HCT116 (cell line): ENCODE measurements around the gene PTGIR. TPM values are rescaled to one million over a fixed set of nuclear protein-coding genes. Genes with fewer than 3 reads are reported as not detected.

Experiments
- ATAC-seq: fragments of 200-7000 bp; cut with Tn5 transposase; 2 replicates; pipeline ENCODE4 v1.9.1; 2020; ENCODE audit warnings: mild to moderate bottlenecking, moderate library complexity
- BruUV-seq: library from RNA; stranded (reverse); fragments of 400-500 nt; replicated peaks from 2 replicates; lab custom pipeline; 2021; lab: Mats Ljungman, UMichigan
- CTCF ChIA-PET: fragments of 300-600 bp; sonication (Branson Sonifier 250); formaldehyde crosslinking; loops from one replicate; lab custom pipeline; 2021; ENCODE audit warnings: antibody characterized with exemption; lab: Charles Lee
- POLR2A ChIA-PET: fragments of 300-600, 350-600 bp; sonication (Branson Sonifier 250); formaldehyde crosslinking; loops from one replicate; lab custom pipeline; 2021; ENCODE audit warnings: antibody characterized with exemption; lab: Charles Lee
- RAD21 ChIA-PET, 2 experiments: fragments of 300-600 bp; sonication (Branson Sonifier 250); formaldehyde crosslinking; loops; one replicate each; lab custom pipeline; 2023; ENCODE audit warnings: low total read pairs in 2 of 2; ENCODE audit not compliant: uncharacterized antibody in 2 of 2, unreplicated experiment in 2 of 2, low non-redundant PET in 1 of 2; lab: Charles Lee
- DNase-seq: peaks from one replicate; pipeline ENCODE4 v3.0.0-alpha.2; 2010; ENCODE audit warnings: low read depth, low spot score
- H2AFZ ChIP-seq: fragments of 200-600 bp; shearing (Covaris generic), sonication (generic); 2 replicates; pipeline ENCODE4 v1.6.1; 2017; ENCODE audit warnings: low read depth, mixed run types, mixed read lengths, antibody characterized with exemption, low read length; ENCODE audit not compliant: poor library complexity, severe bottlenecking
- H3K27ac ChIP-seq: 2 replicates; pipeline ENCODE4 v1.5.1; 2012; ENCODE audit warnings: low read depth, low read length
- H3K27me3 ChIP-seq: fragments of 200-600 bp; sonication (generic); 2 replicates; pipeline ENCODE4 v1.6.1; 2016; ENCODE audit warnings: mixed run types, low read length, mixed read lengths; ENCODE audit not compliant: insufficient read depth
- H3K36me3 ChIP-seq, 2 experiments: fragments of 200-500 bp in 1 of 2; fragments of 200-600 bp in 1 of 2; sonication (Bioruptor generic) in 1 of 2; sonication (generic) in 1 of 2; 2 replicates each; pipeline versions ENCODE4 v1.5.1 to v1.6.1; 2014 to 2016; ENCODE audit warnings: low read length in 2 of 2, inconsistent platforms in 1 of 2, mixed read lengths in 1 of 2, mixed run types in 1 of 2; ENCODE audit not compliant: insufficient read depth in 2 of 2, control insufficient read depth in 1 of 2
- H3K4me1 ChIP-seq, 2 experiments: fragments of 200-600 bp in 1 of 2; sonication (generic) in 1 of 2; 2 replicates each; pipeline versions ENCODE4 v1.5.1 to v1.6.1; 2012 to 2017; ENCODE audit warnings: low read length in 2 of 2, inconsistent platforms in 1 of 2, mild to moderate bottlenecking in 1 of 2, mixed read lengths in 1 of 2, mixed run types in 1 of 2, moderate library complexity in 1 of 2; ENCODE audit not compliant: insufficient read depth in 2 of 2, control insufficient read depth in 1 of 2
- H3K4me2 ChIP-seq: fragments of 200-600 bp; sonication (generic); 2 replicates; pipeline ENCODE4 v1.6.1; 2017; ENCODE audit warnings: mixed run types, low read length, mixed read lengths
- H3K4me3 ChIP-seq, 2 experiments: fragments of 200-600 bp in 1 of 2; sonication (generic) in 1 of 2; replicated peaks in 1 of 2; 2 replicates each; pipeline ENCODE4 v1.5.1; 2011 to 2016; ENCODE audit warnings: low read length in 2 of 2, control low read depth in 1 of 2, low read depth in 1 of 2, mild to moderate bottlenecking in 1 of 2, mixed read lengths in 1 of 2, mixed run types in 1 of 2
- H3K79me2 ChIP-seq: fragments of 200-600 bp; sonication (generic); 2 replicates; pipeline ENCODE4 v1.6.1; 2017; ENCODE audit warnings: mild to moderate bottlenecking, mixed run types, low read length, moderate library complexity, mixed read lengths; ENCODE audit not compliant: insufficient read depth
- H3K9ac ChIP-seq: fragments of 200-600 bp; sonication (generic); 2 replicates; pipeline ENCODE4 v1.6.1; 2016; ENCODE audit warnings: low read length, mixed read lengths
- H3K9me2 ChIP-seq: fragments of 200-600 bp; sonication (generic), shearing (Covaris generic); 2 replicates; pipeline ENCODE4 v1.6.1; 2017; ENCODE audit warnings: mixed run types, mild to moderate bottlenecking, moderate library complexity; ENCODE audit not compliant: insufficient read depth
- H3K9me3 ChIP-seq, 2 experiments: fragments of 200-500 bp in 1 of 2; fragments of 200-600 bp in 1 of 2; sonication (Bioruptor generic) in 1 of 2; sonication (generic) in 1 of 2; 2 replicates each; pipeline ENCODE4 v1.6.1; 2014 to 2017; ENCODE audit warnings: low read length in 2 of 2, mixed read lengths in 2 of 2, inconsistent platforms in 1 of 2, low read depth in 1 of 2, mild to moderate bottlenecking in 1 of 2, mixed run types in 1 of 2, moderate library complexity in 1 of 2; ENCODE audit not compliant: control insufficient read depth in 1 of 2, insufficient read depth in 1 of 2
- H4K20me1 ChIP-seq: fragments of 200-600 bp; sonication (generic), shearing (Covaris generic); 2 replicates; pipeline ENCODE4 v1.6.1; 2017; ENCODE audit warnings: mixed run types, mild to moderate bottlenecking, moderate library complexity; ENCODE audit not compliant: insufficient read depth
- CBX3 ChIP-seq: IDR thresholded peaks from 2 replicates; pipeline ENCODE4 v1.6.1; 2012; ENCODE audit warnings: low read depth
- CEBPB ChIP-seq: IDR thresholded peaks from 2 replicates; pipeline ENCODE4 v1.6.1; 2012; ENCODE audit warnings: low read depth
- EGR1 ChIP-seq: IDR thresholded peaks from 2 replicates; pipeline ENCODE4 v1.6.1; 2012; ENCODE audit warnings: low read depth
- ELF1 ChIP-seq: IDR thresholded peaks from 2 replicates; pipeline ENCODE4 v1.6.1; 2012; ENCODE audit warnings: low read depth, borderline replicate concordance
- EZH2 ChIP-seq: fragments of 200-600 bp; sonication (generic); IDR thresholded peaks from 2 replicates; pipeline ENCODE4 v1.6.1; 2017; ENCODE audit warnings: antibody characterized with exemption, mixed run types
- EZH2phosphoT487 ChIP-seq: fragments of 200-600 bp; IDR thresholded peaks from 2 replicates; pipeline ENCODE4 v1.6.1; 2018; ENCODE audit warnings: antibody characterized with exemption, borderline replicate concordance
- POLR2A ChIP-seq: IDR thresholded peaks from 2 replicates; pipeline ENCODE4 v1.7.0; 2011; ENCODE audit warnings: borderline replicate concordance; ENCODE audit not compliant: insufficient read depth, insufficient read length; ENCODE audit errors: extremely low read depth
- SP1 ChIP-seq: IDR thresholded peaks from 2 replicates; pipeline ENCODE4 v1.6.1; 2012; ENCODE audit warnings: low read depth
- SRF ChIP-seq: IDR thresholded peaks from 2 replicates; pipeline ENCODE4 v1.6.1; 2012; ENCODE audit warnings: low read depth
- ZFX ChIP-seq: fragments of 450-650 bp; IDR thresholded peaks from 2 replicates; pipeline ENCODE4 v1.6.1; 2017
- intact Hi-C: fragments of 100-400 bp; cut with micrococcal nuclease; formaldehyde crosslinking; loops from 2 replicates; pipeline ENCODE4 v1.10.0; 2022
- total RNA-seq: library from RNA; stranded (reverse); gene quantifications from one replicate; pipeline ENCODE4 v1.2.1, GENCODE V29; 2021; ENCODE audit not compliant: unreplicated experiment
- TF ChIP-seq, protein P1 (sequence below): IDR thresholded peaks from 2 replicates; pipeline ENCODE4 v1.6.1; 2012
- TF ChIP-seq, protein P2 (sequence below), 3 experiments: fragments of 200-600 bp in 1 of 3; sonication (generic) in 1 of 3; IDR thresholded peaks in 2 of 3; conservative IDR thresholded peaks in 1 of 3; 2 replicates each; pipeline ENCODE4 v1.5.1; 2012 to 2017; ENCODE audit warnings: low read depth in 2 of 3, low read length in 2 of 3, antibody characterized with exemption in 1 of 3, borderline replicate concordance in 1 of 3, control low read depth in 1 of 3, mild to moderate bottlenecking in 1 of 3, mixed read lengths in 1 of 3, mixed run types in 1 of 3, moderate library complexity in 1 of 3; ENCODE audit not compliant: insufficient read depth in 1 of 3
- TF ChIP-seq, protein P3 (sequence below): IDR thresholded peaks from 2 replicates; pipeline ENCODE4 v1.6.1; 2011; ENCODE audit warnings: mild to moderate bottlenecking, low read length, moderate library complexity; ENCODE audit not compliant: insufficient replicate concordance; ENCODE audit errors: extremely low read depth
- TF ChIP-seq, protein P4 (sequence below): IDR thresholded peaks from 2 replicates; pipeline ENCODE4 v1.6.1; 2012

Gene PTGIR
- total RNA-seq, 1 experiment from 2014 or later, result not detected

DNA sequence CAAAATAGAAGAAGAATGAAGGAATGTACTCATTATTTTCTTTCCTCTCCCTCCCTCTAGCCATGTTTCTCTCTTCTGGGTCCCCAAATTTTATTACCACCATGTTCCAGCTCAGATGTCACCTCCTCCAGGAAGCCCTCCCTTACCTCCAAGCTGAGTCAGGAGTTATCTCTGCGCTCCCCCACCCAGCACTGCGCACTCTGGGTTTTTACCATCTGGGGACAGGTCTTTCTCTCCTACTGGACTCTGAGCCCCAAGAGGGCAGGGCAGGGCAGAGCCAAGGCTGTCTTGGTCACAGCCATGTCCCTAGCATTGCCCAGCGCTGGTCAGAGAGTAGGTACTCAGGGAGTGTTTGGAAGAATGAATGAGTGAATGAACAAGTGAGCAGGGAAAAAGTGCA lies 8.2 kb upstream of the PTGIR start (continued):
- no peak for TF ChIP-seq SP1

DNA sequence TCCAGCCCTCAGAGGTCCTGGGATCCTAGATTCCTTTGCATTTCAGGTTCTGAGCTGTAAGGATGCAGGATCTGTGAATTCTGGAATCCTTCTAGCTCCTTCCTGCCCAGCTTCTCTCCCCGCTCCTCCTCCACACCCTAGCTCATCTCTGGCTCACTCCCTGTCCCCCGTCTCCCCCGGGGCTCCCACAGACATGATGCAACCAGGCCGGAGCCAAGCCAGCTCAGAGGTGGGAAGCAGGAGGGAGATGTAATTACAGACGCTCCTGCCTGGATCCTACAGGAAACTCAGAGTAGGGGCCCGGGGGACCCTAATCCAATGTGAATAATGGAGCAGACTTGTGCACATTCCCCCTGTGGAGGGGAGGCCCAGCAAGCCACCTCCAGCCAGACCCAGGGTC lies 6.6 kb upstream of the PTGIR start:
- ChIA-PET CTCF (interaction anchor here (2.0 to 2.5 kb wide), 2 partner anchors 17 to 30 kb away, joined by 5 to 8 read pairs; partner anchors contain the start of gene DACT3), RAD21 (no interaction called here), POLR2A (interaction anchor here (0.5 kb wide), 1 partner anchor 198 kb away, joined by 3 read pairs; no protein-coding TSS in a partner anchor)
- no peak overlapping the region for H3K4me3 ChIP-seq
- no peaks in the 10 kb centered on the region for H3K9me3 ChIP-seq
- no peak overlapping the region for H3K9ac ChIP-seq
- H3K4me1 ChIP-seq, result peaks cover 12 to 16% of the 10 kb centered on the region in 2 experiments; a peak in 3 of 4 replicates
- no peak overlapping the region for H3K27ac ChIP-seq
- no peaks in the 10 kb centered on the region for H3K27me3 ChIP-seq
- H3K4me2 ChIP-seq, result no peak overlapping the region
- no peak overlapping the region for H2AFZ ChIP-seq
- ATAC-seq (no peak), DNase-seq (no peak)
- no peaks in the 10 kb centered on the region for H3K79me2 ChIP-seq
- H4K20me1 ChIP-seq, result no peaks in the 10 kb centered on the region
- no peaks in the 10 kb centered on the region for H3K36me3 ChIP-seq
- TF ChIP-seq EZH2 (no peak), EZH2phosphoT487 (no peak), EGR1 (no peak), SP1 (no peak)
- TF ChIP-seq, protein P1, sequence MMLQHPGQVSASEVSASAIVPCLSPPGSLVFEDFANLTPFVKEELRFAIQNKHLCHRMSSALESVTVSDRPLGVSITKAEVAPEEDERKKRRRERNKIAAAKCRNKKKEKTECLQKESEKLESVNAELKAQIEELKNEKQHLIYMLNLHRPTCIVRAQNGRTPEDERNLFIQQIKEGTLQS, result no peak
- BruUV-seq, result no TSS peak
- no peaks in the 10 kb centered on the region for H3K9me2 ChIP-seq
- intact Hi-C loops, result no loop called here

DNA sequence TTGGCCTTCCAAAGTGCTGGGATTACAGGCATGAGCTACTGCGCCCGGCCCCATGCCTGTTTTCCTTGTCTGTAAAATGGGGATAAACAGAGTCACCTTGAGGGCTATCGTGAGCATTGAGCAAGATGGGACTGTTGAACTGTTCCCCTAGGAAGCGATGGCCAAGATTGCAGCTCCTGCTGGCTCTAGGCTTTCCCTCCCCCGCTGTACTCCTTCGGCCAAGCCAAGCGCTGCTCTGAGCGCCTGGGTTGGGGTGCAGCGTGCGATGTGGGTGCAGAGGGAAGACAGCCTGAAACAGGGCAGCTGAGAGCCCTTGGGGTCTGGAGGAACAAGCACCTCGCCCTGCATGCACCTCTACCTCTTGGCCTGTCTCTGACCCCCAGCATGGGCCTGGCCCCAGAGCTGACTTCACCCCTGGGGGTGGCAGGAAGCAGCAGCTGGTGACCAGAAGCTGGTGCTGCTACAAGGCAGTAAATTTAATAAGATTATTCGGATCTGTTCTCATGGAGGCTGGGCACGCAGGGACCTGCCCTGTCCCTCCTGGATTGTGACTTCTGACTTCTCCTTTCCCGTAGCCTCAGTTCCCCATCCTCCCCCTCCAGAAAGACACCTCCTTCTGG lies 5.8 kb upstream of the PTGIR start:
- Histone ChIP-seq H2AFZ (no peak overlapping the region), H3K9me2 (no peaks in the 10 kb centered on the region), H3K36me3 (no peaks in the 10 kb centered on the region), H3K4me3 (no peak overlapping the region), H4K20me1 (no peaks in the 10 kb centered on the region), H3K9ac (no peak overlapping the region), H3K4me2 (no peak overlapping the region), H3K27ac (no peak overlapping the region), H3K9me3 (no peaks in the 10 kb centered on the region), H3K27me3 (no peaks in the 10 kb centered on the region), H3K4me1 (peaks cover 12 to 18% of the 10 kb centered on the region in 2 experiments; a peak in 3 of 4 replicates), H3K79me2 (no peaks in the 10 kb centered on the region)
- DNase-seq (no peak), ATAC-seq (no peak)
- TF ChIP-seq, protein P2, sequence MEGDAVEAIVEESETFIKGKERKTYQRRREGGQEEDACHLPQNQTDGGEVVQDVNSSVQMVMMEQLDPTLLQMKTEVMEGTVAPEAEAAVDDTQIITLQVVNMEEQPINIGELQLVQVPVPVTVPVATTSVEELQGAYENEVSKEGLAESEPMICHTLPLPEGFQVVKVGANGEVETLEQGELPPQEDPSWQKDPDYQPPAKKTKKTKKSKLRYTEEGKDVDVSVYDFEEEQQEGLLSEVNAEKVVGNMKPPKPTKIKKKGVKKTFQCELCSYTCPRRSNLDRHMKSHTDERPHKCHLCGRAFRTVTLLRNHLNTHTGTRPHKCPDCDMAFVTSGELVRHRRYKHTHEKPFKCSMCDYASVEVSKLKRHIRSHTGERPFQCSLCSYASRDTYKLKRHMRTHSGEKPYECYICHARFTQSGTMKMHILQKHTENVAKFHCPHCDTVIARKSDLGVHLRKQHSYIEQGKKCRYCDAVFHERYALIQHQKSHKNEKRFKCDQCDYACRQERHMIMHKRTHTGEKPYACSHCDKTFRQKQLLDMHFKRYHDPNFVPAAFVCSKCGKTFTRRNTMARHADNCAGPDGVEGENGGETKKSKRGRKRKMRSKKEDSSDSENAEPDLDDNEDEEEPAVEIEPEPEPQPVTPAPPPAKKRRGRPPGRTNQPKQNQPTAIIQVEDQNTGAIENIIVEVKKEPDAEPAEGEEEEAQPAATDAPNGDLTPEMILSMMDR (IDR thresholded peaks at IDR 0.05 in 2 of 3, conservative IDR thresholded peaks at IDR 0.05 in 1 of 3; ENCODE audit: borderline replicate concordance in 1 of 3, insufficient read depth in 1 of 3, low read depth in 2 of 3, low read length in 2 of 3), result no peak
- TF ChIP-seq CEBPB (no peak), ELF1 (no peak), EZH2 (no peak), SRF (no peak), SP1 (no peak), ZFX (no peak), POLR2A (no peak), CBX3 (no peak)
- TF ChIP-seq, protein P3, sequence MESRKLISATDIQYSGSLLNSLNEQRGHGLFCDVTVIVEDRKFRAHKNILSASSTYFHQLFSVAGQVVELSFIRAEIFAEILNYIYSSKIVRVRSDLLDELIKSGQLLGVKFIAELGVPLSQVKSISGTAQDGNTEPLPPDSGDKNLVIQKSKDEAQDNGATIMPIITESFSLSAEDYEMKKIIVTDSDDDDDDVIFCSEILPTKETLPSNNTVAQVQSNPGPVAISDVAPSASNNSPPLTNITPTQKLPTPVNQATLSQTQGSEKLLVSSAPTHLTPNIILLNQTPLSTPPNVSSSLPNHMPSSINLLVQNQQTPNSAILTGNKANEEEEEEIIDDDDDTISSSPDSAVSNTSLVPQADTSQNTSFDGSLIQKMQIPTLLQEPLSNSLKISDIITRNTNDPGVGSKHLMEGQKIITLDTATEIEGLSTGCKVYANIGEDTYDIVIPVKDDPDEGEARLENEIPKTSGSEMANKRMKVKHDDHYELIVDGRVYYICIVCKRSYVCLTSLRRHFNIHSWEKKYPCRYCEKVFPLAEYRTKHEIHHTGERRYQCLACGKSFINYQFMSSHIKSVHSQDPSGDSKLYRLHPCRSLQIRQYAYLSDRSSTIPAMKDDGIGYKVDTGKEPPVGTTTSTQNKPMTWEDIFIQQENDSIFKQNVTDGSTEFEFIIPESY, result no peak
- TF ChIP-seq, protein P4, sequence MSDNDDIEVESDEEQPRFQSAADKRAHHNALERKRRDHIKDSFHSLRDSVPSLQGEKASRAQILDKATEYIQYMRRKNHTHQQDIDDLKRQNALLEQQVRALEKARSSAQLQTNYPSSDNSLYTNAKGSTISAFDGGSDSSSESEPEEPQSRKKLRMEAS, result no peak
- ChIA-PET CTCF (interaction anchor here (2.0 to 2.5 kb wide), 2 partner anchors 16 to 31 kb away, joined by 5 to 8 read pairs; partner anchors contain the start of gene DACT3), POLR2A (interaction anchor here (0.5 kb wide), 1 partner anchor 199 kb away, joined by 3 read pairs; no protein-coding TSS in a partner anchor), RAD21 (no interaction called here)
- BruUV-seq, result no TSS peak
- intact Hi-C loops, result no loop called here
